GM18526 (cell line): ENCODE data around the gene CASK.

ENCODE experiments used
- POLR2A ChIP-seq: IDR thresholded peaks from 3 replicates; pipeline ENCODE4 v1.6.1; 2011; ENCODE audit not compliant: insufficient read length; ENCODE audit errors: extremely low read depth

The CASK gene

DNA sequence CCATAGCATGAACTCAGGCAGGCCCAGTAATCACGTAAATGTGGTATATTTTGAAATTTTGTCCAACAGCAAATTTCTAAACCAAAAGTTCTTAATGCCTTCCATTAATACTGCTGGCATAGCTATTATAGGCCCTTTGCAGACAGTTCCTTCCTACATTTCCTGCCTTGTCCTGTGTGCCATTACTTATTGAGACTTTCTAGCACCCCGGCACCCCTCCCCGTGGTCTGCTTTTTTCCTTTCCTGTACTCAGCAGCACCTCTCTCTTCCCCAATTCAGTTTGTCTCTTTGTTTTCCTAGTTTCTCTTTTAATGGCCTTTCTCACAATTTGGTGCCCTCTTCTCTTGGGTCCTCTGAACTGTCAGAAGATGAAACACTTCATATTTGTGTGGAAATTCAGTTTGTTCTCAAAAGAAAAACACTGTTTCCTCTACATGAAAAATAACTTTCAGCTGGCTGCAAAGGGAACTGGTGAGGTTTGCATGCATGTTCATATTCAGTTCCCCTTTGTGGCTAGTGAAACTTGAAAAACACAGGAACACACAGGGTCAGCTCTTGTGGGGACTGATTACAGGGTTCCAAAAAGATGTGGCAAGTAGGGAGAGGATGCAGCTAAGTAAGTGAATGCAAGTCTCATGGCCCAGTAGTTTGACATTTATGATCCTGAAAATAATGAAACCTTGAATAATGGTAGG is 217.5 kb downstream of the CASK start:
- TF ChIP-seq POLR2A, result no peak

- TF ChIP-seq POLR2A, result no peak
Measured at GRCh38 chrX:41705042-41705441, 218.3 kb downstream of the CASK start.

DNA sequence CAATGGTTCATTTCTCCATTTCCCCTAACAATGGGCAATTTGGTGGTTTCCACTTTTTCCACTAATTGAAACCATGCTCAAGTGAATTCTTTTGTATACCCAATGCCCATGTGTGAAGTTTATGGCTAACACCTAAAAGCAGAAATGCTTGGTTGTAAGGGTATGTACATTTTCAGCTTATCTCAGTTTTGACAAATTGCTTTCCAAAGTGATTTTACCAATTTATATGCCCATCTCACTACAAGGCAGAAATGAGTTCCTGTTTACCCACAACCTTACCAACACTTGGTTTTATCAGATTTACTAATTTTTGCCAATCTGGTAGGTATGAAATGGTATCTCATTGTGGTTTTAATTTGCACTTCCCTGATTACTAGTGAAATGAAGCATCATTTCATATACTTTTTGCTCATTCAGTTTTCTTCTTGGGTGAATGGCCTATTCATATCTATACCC is 219.8 kb downstream of the CASK start:
- TF ChIP-seq POLR2A, result no peak

DNA sequence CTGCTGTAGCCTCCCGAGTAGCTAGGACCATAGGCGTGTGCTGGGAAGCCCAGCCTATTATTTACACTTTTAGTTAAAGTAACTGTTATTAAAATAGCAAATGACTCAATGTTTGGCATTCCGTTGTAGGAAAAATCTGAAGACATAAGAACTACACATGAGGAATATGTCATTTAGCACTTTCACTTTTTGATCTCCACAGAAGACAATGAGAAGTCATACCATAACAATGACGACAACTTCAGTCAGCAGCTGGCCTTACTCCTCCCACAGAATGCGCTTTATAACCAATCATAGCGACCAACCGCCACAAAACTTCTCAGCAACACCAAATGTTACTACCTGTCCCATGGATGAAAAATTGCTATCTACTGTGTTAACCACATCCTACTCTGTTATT is 227.9 kb downstream of the CASK start:
- no peak for TF ChIP-seq POLR2A

- no peak for TF ChIP-seq POLR2A
Measured at GRCh38 chrX:41693024-41693423, 230.3 kb downstream of the CASK start.

- no peak for TF ChIP-seq POLR2A
Measured at GRCh38 chrX:41692162-41692749, 231.1 kb downstream of the CASK start.

GRCh38 chrX:41689711-41690110 is 233.6 kb downstream of the CASK start:
- no peak for TF ChIP-seq POLR2A

- no peak for TF ChIP-seq POLR2A
Measured at GRCh38 chrX:41688835-41689234, 234.5 kb downstream of the CASK start, which contains the start of gene GPR34. GPR34 (plus strand) TSS chrX:41688973; CDS start chrX:41695634, 6,661 bp downstream.

- TF ChIP-seq POLR2A, result no peak
Measured at GRCh38 chrX:41688156-41688555, 235.2 kb downstream of the CASK start.

DNA sequence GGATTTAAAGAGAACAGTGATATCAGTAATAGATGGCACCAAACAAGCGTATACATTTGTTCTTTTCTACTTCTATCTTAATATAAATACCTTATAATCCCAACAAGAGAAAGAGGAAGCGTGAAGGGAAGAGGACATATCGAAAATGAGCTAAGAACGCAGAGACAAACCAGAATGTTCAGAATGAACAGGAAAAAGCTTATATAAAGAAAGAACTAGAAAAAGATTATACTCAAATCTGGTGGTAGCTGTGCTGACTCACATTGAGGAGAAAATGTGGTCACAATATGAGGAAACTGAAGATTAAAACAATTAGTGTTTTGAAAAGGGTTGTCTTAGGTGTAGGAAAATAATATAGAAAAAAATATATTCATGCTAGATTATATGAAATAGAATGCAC is 236.6 kb downstream of the CASK start:
- no peak for TF ChIP-seq POLR2A

- TF ChIP-seq POLR2A, result no peak
Measured at GRCh38 chrX:41684940-41685339, 238.4 kb downstream of the CASK start.

GRCh38 chrX:41684138-41684537 is 239.2 kb downstream of the CASK start:
- TF ChIP-seq POLR2A, result no peak

- TF ChIP-seq POLR2A, result no peak
Measured at GRCh38 chrX:41677183-41678060, 245.9 kb downstream of the CASK start.

GRCh38 chrX:41672643-41673042 is 250.7 kb downstream of the CASK start:
- no peak for TF ChIP-seq POLR2A

DNA sequence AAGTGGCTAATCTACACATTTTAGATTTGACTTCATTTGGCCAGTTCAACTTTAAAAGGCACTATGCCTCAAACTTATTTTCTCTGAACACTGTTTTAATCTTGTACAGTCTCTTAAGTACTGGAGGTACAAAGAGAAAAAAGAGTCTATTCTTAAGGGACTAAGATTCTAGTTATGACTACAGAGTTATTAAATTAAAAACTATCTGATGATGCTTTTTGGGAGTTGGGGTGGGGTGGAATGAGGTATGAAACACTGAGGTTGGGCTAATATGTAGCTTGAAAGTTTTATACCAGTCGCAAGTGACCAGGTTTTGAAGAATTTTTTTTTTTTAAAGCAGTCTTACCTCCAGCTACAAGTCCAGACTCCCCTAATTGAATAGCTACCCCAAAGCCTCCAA is 252.3 kb downstream of the CASK start:
- no peak for TF ChIP-seq POLR2A

- no peak for TF ChIP-seq POLR2A
Measured at GRCh38 chrX:41670112-41670511, 253.2 kb downstream of the CASK start.
